ENCODE measurements around the gene TBXAS1.

The TBXAS1 gene

DNA sequence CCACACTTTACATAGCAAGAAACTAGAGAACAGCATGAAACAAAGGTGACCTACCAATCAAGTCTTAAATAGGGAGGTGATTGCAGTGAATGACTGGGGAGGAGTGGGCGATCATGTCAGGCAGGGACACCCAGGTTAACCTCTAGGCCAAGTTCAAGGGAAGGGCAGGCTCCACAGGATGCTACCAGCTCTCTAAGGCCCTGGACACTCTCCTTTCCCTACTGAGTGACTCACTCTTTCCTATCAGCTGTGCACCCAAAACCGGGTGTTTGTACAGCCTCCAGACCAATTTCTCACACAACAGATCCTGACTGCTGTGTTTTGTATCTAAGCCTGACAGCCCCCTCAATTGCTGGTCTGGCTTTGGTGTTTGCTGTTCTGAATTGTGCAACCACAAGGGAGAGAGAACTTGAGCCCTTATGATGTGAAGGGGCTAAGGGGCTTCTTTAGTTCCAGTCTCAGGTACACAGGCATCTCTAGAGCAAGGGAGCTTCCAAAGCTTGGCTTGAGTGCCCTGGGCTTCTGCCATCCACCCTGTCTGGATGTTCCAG is 107.8 kb downstream of the TBXAS1 start:
- DNase-seq = peak in 1 of 2 experiments; percentile 20
- no peak for TF ChIP-seq GATA1 (IDR thresholded peaks at IDR 0.05; ENCODE audit: low read depth, low read length)
- no peak for TF ChIP-seq POLR2A (IDR thresholded peaks at IDR 0.05; ENCODE audit: low read length)

GRCh38 chr7:139937715-139938114 is 108.7 kb downstream of the TBXAS1 start:
- TF ChIP-seq POLR2A (IDR thresholded peaks at IDR 0.05; ENCODE audit: low read length) (no peak), GATA1 (IDR thresholded peaks at IDR 0.05; ENCODE audit: low read depth, low read length) (no peak)
- DNase-seq = no peak

GRCh38 chr7:139940866-139941265 is 111.8 kb downstream of the TBXAS1 start:
- DNase-seq = no peak
- TF ChIP-seq POLR2A (IDR thresholded peaks at IDR 0.05; ENCODE audit: low read length) = no peak
- TF ChIP-seq GATA1 (IDR thresholded peaks at IDR 0.05; ENCODE audit: low read depth, low read length) = no peak

- DNase-seq = no peak
- TF ChIP-seq POLR2A (IDR thresholded peaks at IDR 0.05; ENCODE audit: low read length) (no peak), GATA1 (IDR thresholded peaks at IDR 0.05; ENCODE audit: low read depth, low read length) (no peak)
Measured at GRCh38 chr7:139941421-139941820, 112.4 kb downstream of the TBXAS1 start.

- no peak for TF ChIP-seq GATA1 (IDR thresholded peaks at IDR 0.05; ENCODE audit: low read depth, low read length)
- TF ChIP-seq POLR2A (IDR thresholded peaks at IDR 0.05; ENCODE audit: low read length) = no peak
- no peak for DNase-seq
Measured at GRCh38 chr7:139941866-139942265, 112.8 kb downstream of the TBXAS1 start.

DNA sequence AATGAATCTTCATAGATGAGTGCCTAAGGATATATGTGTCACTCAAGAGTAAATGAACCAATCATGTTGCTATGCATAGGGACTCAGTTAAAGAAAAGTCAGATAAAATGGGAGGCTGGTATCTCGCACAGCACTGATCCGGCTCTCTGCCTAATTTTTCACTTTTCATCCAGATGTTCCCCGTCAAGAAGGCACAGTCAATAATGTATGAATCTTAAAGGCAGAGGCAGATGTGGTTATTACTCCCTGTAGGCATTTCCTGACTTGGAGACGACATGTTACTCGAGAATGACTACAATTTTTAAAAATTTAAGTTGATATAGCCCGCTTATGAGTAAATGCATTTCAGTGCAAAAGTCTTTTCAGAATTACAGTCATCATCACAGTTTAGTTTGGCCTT is 113.6 kb downstream of the TBXAS1 start:
- no peak for TF ChIP-seq POLR2A (IDR thresholded peaks at IDR 0.05; ENCODE audit: low read length)
- TF ChIP-seq GATA1 (IDR thresholded peaks at IDR 0.05; ENCODE audit: low read depth, low read length) = no peak
- no peak for DNase-seq

- TF ChIP-seq POLR2A (IDR thresholded peaks at IDR 0.05; ENCODE audit: low read length) (no peak), GATA1 (IDR thresholded peaks at IDR 0.05; ENCODE audit: low read depth, low read length) (no peak)
- no peak for DNase-seq
Measured at GRCh38 chr7:139943401-139943800, 114.3 kb downstream of the TBXAS1 start.

DNA sequence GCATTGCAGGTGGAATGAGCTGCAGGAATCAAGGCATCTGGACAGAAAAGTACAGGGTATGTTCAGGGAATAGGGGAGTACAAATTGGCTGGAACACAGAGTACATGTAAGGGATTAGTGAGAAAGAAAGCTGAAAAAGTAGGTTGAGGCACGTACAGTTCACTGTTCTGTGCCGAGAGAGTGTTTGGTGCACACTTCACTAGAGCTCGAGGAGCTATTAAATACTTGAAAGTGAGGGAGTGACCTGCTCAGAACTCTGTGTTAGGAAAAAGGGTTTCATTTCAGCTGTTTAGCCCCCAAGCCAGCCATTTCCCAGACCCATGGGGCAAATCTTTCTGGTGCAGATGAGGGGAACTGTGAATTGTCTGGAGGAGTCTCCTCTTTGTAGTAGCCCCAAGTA is 115.2 kb downstream of the TBXAS1 start:
- DNase-seq = no peak
- TF ChIP-seq GATA1 (IDR thresholded peaks at IDR 0.05; ENCODE audit: low read depth, low read length) (no peak), POLR2A (IDR thresholded peaks at IDR 0.05; ENCODE audit: low read length) (no peak)

- no peak for DNase-seq
- TF ChIP-seq POLR2A (IDR thresholded peaks at IDR 0.05; ENCODE audit: low read length) (no peak), GATA1 (IDR thresholded peaks at IDR 0.05; ENCODE audit: low read depth, low read length) (no peak)
Measured at GRCh38 chr7:139946533-139946932, 117.5 kb downstream of the TBXAS1 start.

GRCh38 chr7:139947021-139947420 is 118.0 kb downstream of the TBXAS1 start:
- TF ChIP-seq GATA1 (IDR thresholded peaks at IDR 0.05; ENCODE audit: low read depth, low read length) (no peak), POLR2A (IDR thresholded peaks at IDR 0.05; ENCODE audit: low read length) (no peak)
- DNase-seq = no peak

DNA sequence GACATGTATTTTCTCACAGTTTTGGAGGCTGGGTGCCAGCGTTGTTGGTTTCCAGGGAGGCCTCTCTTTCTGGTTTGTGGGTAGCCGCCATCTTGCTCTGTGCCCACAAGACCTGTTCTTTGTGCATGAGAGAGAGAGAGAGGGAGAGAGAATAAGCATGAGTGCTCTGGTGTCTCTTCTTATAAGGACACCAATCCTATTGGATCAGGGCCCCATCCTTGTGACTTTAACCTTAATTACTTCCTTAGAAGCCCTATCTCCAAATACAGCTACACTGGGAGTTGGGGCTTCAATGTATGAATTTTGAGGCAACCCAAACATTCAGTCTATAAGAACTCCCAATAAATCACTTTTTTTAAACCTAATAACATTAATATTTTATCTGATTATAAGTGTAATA is 119.1 kb downstream of the TBXAS1 start:
- no peak for DNase-seq
- no peak for TF ChIP-seq POLR2A (IDR thresholded peaks at IDR 0.05; ENCODE audit: low read length)
- TF ChIP-seq GATA1 (IDR thresholded peaks at IDR 0.05; ENCODE audit: low read depth, low read length) = no peak

DNA sequence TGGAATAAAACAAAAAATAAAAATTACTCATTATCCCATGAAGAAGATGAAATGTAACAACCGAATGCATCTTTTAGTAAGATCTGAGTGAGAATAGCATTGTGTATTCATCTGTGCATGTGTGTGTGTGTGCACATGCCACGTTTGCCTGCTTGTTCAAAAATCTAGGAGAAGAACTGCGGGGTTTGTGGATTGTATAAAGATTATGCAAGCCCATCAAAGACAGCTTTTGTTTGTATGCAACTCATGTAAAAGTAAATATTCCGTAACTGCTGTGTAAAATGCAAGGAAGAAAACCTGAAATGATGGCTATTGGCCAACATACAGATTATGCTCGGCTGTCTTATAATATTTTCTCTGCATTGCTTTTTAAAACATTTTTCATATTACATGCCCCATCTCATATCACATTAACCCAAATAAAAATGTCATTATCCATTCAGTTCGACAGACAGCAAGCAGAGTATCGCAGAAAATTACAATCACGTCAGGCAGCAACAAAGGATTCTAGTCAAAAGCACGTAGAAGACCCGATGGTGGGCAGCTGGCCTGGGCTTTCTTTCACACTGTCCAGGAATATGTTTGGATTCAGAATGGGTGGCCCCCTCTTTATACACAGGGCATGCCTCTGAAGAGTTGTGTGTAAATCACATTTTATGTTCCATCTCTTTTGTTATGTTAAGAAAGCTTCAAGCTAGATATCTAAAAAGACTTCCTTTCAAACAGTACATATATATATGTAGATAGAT is 119.7 kb downstream of the TBXAS1 start:
- TF ChIP-seq GATA1 (IDR thresholded peaks at IDR 0.05; ENCODE audit: low read depth, low read length) = no peak
- TF ChIP-seq POLR2A (IDR thresholded peaks at IDR 0.05; ENCODE audit: low read length) = no peak
- no peak for DNase-seq

DNA sequence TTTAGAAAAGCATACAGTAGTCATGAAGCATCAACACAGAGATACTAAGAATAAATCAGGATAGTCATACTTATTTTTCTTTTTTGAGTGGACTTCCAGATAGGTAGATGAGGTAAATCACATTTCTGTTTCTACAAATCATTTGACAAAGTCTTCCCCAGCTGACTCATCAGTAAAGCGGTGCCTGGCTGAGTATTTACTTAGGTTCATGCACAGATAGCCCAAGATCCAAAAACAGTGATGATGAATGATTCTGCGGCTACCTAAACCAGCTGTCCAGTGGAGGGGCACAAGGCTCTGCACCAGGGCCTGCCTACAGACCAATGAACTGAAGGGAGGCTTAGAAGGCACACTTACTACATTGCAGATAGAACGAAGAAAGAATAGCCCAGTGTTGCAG is 120.6 kb downstream of the TBXAS1 start:
- no peak for DNase-seq
- TF ChIP-seq GATA1 (IDR thresholded peaks at IDR 0.05; ENCODE audit: low read depth, low read length) = no peak
- TF ChIP-seq POLR2A (IDR thresholded peaks at IDR 0.05; ENCODE audit: low read length) = no peak

DNA sequence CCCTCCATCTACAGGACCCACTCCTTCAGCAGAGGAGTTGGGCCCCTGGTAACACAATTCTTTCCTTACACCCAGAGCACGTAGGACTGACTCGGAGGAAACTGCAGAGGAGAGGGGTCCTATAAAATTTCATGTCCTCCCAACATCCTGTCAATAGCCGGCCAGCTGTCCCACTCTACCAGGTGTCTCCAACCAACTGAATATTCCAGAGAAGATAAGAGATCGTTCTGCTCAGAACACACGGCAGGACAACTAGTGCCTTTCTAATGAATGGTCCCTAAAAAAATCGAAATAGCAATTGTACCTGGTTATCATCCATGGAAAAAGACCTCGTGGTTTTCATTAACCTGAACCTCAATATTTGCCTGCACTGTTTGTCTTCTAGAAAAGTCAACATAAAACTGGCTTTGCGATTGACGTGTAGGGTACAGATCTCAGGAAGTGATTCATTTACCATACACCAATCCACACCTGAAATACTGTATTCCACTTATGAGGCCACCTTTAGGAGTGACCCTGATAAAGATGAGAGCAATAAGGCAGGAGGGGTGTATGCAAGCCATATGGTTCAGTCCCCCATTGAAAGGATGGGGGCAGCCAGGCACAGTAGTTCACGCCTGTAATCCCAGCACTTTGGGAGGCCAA is 121.9 kb downstream of the TBXAS1 start:
- no peak for DNase-seq
- TF ChIP-seq GATA1 (IDR thresholded peaks at IDR 0.05; ENCODE audit: low read depth, low read length) (no peak), POLR2A (IDR thresholded peaks at IDR 0.05; ENCODE audit: low read length) (no peak)

DNA sequence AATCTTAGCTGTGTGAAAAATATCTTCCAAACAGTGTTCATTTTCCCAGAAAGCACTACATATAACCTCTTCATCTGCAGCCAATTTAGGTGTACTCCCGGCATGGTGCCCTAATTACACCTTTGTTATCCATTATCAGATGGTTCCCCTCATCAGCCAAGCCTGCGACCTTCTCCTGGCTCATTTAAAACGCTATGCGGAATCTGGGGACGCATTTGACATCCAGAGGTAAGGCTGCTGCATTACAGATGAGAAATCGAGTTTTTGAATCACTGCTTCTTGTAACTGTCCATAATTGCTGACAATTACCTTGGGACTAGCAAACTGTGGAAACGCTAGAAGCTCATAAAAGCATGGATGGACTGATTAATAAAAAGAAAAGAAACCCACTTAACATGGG is 124.2 kb downstream of the TBXAS1 start:
- no peak for DNase-seq
- TF ChIP-seq POLR2A (IDR thresholded peaks at IDR 0.05; ENCODE audit: low read length) = no peak
- no peak for TF ChIP-seq GATA1 (IDR thresholded peaks at IDR 0.05; ENCODE audit: low read depth, low read length)

Measured in erythroblast (primary cell).